GM12872 (cell line): ENCODE data around the gene RALA.

Experiments used
- CTCF ChIP-seq: IDR thresholded peaks from 3 replicates; pipeline ENCODE4 v1.5.1; 2011; ENCODE audit warnings: low read depth, mild to moderate bottlenecking, low read length, moderate library complexity; ENCODE audit not compliant: insufficient read depth

The RALA gene

GRCh38 chr7:39734633-39735004 is 111.2 kb downstream of the RALA start:
- no peak for TF ChIP-seq CTCF

DNA sequence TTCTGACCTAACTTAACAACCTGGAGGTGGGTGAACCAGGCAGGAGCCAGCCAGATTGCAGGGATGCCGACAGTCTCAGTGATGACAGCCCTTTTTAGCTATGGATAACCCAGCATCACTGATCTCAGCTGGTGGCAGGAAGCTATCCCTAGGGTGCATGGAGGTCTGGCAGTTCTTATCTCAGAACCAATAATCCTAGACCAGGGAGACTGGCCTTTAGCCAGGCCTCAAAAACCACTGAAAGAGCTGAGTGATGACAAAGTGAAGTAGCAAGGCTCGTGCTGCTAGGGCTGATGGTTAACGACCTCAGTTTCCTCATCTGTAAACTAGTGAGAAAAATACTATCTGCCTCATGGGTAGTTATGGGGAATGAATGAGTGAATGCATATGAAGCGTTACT is 112.5 kb downstream of the RALA start:
- no peak for TF ChIP-seq CTCF

DNA sequence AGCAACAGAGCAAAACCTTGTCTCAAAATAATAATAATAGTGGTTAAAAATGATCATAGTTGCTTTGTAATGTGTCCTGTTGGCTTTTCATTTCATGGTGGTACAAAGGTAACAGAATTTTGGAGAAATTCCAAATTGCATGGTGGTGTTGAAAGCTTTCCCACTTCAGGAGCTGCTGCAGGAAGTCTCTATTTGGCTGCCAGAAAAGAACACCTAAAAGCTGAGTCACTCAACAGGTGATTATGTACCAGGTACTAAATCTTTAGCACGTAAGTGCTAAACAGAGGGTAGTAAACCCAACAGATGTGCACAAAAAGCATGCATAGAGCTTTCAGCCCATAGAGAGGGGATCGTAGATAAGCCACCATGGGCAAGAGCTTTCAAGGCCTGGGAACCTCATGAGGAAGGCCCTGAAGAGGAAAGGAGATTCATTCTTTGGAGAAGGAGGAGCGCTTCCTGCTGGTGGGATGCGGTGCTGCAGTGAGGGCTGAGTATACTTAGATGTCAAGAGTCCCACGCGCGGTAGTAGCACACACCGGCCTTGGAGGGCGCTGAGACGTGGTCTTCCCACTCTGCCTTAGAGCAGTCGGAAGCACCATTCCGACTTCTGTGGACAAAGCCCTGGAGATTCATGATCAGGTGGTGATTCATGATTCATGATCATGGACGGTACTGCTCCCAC is 118.7 kb downstream of the RALA start:
- TF ChIP-seq CTCF = peak; percentile 73

GRCh38 chr7:39744620-39745019 is 121.2 kb downstream of the RALA start:
- no peak for TF ChIP-seq CTCF

GRCh38 chr7:39745320-39745719 is 121.9 kb downstream of the RALA start:
- TF ChIP-seq CTCF = no peak

DNA sequence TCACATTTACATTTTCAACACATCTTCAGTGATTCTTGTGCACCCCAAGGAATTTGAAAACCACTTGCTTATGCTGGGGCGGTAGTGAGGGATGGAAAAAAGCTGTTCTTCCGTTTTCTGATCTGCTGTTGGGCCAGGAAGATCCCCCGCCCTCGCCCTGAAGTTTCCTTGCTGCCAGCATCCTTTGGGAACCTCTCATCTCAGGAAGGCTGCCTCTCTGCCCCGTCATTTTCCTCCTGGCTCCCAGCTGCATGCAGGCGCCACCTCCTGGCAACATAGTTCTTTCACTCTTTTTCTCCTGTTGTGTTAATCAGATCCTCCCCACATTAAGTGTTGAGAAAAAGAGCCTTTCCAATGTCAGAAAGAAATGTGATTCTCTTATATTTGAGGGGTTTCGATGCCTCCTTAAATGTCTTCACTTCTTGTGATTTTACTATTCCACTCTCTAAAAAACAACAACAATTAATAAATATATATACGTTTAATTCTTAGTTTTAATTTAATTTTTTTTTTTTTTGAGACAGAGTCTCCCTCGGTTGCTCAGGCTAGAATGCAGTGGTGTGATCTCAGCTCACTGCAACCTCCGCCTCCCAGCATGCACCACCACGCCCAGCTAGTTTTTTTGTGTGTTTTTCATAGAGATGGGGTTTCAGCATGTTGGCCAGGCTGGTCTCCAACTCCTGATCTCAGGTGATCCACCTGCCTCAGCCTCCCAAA is 122.9 kb downstream of the RALA start:
- peak; percentile 68 for TF ChIP-seq CTCF

GRCh38 chr7:39749177-39749576 is 125.8 kb downstream of the RALA start:
- TF ChIP-seq CTCF = no peak
